Central memory CD8-positive, alpha-beta T cell (primary cell): ENCODE results near the gene NOC4L.

Source experiments
- ATAC-seq: fragments of 150-1000 bp; cut with Tn5 transposase; replicated peaks from 2 replicates; pipeline ENCODE4 v1.10.0; 2022; ENCODE audit warnings: mild to moderate bottlenecking, moderate FRiP score, moderate number of reproducible peaks; ENCODE audit not compliant: poor library complexity, severe bottlenecking; ENCODE audit errors: extremely low read depth
- DNase-seq, 2 donors: peaks; one replicate each; pipeline ENCODE4 v3.0.0; 2021; ENCODE audit warnings: low spot score in 2 of 2
- H3K27ac Mint-ChIP-seq: one replicate; pipeline ENCODE4 v1.8.0; 2022; ENCODE audit warnings: low read depth, mild to moderate bottlenecking, moderate library complexity, mixed read lengths
- H3K27me3 Mint-ChIP-seq: one replicate; pipeline ENCODE4 v1.8.0; 2022; ENCODE audit warnings: mixed read lengths
- H3K36me3 Mint-ChIP-seq: one replicate; pipeline ENCODE4 v1.8.0; 2022; ENCODE audit warnings: mild to moderate bottlenecking, moderate library complexity, mixed read lengths; ENCODE audit not compliant: insufficient read depth
- H3K4me1 Mint-ChIP-seq: one replicate; pipeline ENCODE4 v1.8.0; 2022; ENCODE audit warnings: mixed read lengths
- H3K4me3 Mint-ChIP-seq: one replicate; pipeline ENCODE4 v1.8.0; 2022; ENCODE audit warnings: mild to moderate bottlenecking, moderate library complexity, mixed read lengths
- H3K9me3 Mint-ChIP-seq: one replicate; pipeline ENCODE4 v1.8.0; 2022; ENCODE audit warnings: mixed read lengths

The NOC4L gene

GRCh38 chr12:132182206-132182710 lies 38.0 kb downstream of the NOC4L start:
- H3K4me3 Mint-ChIP-seq: no peak overlapping the region
- no peak for DNase-seq
- peaks cover 6% of the 10 kb centered on the region for H3K9me3 Mint-ChIP-seq

GRCh38 chr12:132182711-132183365 lies 38.6 kb downstream of the NOC4L start:
- ATAC-seq: no peak
- Mint-ChIP-seq H3K4me3 (no peak overlapping the region), H3K27ac (no peak overlapping the region), H3K9me3 (peaks cover 6% of the 10 kb centered on the region), H3K4me1 (peaks cover 25% of the 10 kb centered on the region), H3K36me3 (peaks cover 11% of the 10 kb centered on the region), H3K27me3 (no peaks in the 10 kb centered on the region)
- no peak for DNase-seq

More at GRCh38 chr12:132182206-132182710, 38.0 kb downstream of the NOC4L start:
- peaks cover 25% of the 10 kb centered on the region for H3K4me1 Mint-ChIP-seq
- no peak overlapping the region for H3K27ac Mint-ChIP-seq
- no peak for ATAC-seq
- no peaks in the 10 kb centered on the region for H3K27me3 Mint-ChIP-seq
- H3K36me3 Mint-ChIP-seq: peaks cover 8% of the 10 kb centered on the region

- DNase-seq: no peak
- Mint-ChIP-seq H3K27me3 (no peaks in the 10 kb centered on the region), H3K4me1 (peaks cover 33% of the 10 kb centered on the region), H3K36me3 (peaks cover 14% of the 10 kb centered on the region), H3K9me3 (peaks cover 6% of the 10 kb centered on the region), H3K4me3 (peak overlapping the region; percentile 91), H3K27ac (peak overlapping the region; percentile 82)
- peak; percentile 25 for ATAC-seq
Observed at GRCh38 chr12:132185705-132186104, 41.4 kb downstream of the NOC4L start.

GRCh38 chr12:132186208-132186856 lies 42.1 kb downstream of the NOC4L start:
- no peaks in the 10 kb centered on the region for H3K27me3 Mint-ChIP-seq
- peak overlapping the region; percentile 82 for H3K27ac Mint-ChIP-seq
- H3K36me3 Mint-ChIP-seq: peaks cover 14% of the 10 kb centered on the region
- DNase-seq (no peak), ATAC-seq (no peak)
- H3K4me3 Mint-ChIP-seq: peak overlapping the region; percentile 91
- H3K9me3 Mint-ChIP-seq: peaks cover 6% of the 10 kb centered on the region
- peaks cover 38% of the 10 kb centered on the region for H3K4me1 Mint-ChIP-seq

- peaks cover 14% of the 10 kb centered on the region for H3K36me3 Mint-ChIP-seq
- H3K27me3 Mint-ChIP-seq: no peaks in the 10 kb centered on the region
- peak overlapping the region; percentile 82 for H3K27ac Mint-ChIP-seq
- DNase-seq: no peak
- H3K9me3 Mint-ChIP-seq: peaks cover 6% of the 10 kb centered on the region
- H3K4me3 Mint-ChIP-seq: peak overlapping the region; percentile 91
- ATAC-seq: no peak
- H3K4me1 Mint-ChIP-seq: peaks cover 38% of the 10 kb centered on the region
Observed at GRCh38 chr12:132186857-132187620, 42.8 kb downstream of the NOC4L start.

- DNase-seq (no peak), ATAC-seq (no peak)
- peaks cover 6% of the 10 kb centered on the region for H3K9me3 Mint-ChIP-seq
- H3K4me3 Mint-ChIP-seq: peak overlapping the region; percentile 91
- H3K27ac Mint-ChIP-seq: no peak overlapping the region
- peaks cover 14% of the 10 kb centered on the region for H3K36me3 Mint-ChIP-seq
- no peaks in the 10 kb centered on the region for H3K27me3 Mint-ChIP-seq
- H3K4me1 Mint-ChIP-seq: peaks cover 38% of the 10 kb centered on the region
Observed at GRCh38 chr12:132187646-132188450, 43.6 kb downstream of the NOC4L start.

- Mint-ChIP-seq H3K4me3 (peak overlapping the region; percentile 91), H3K36me3 (peaks cover 13% of the 10 kb centered on the region), H3K27me3 (no peaks in the 10 kb centered on the region), H3K9me3 (peaks cover 8% of the 10 kb centered on the region), H3K4me1 (peaks cover 38% of the 10 kb centered on the region), H3K27ac (no peak overlapping the region)
- no peak for DNase-seq
- ATAC-seq: no peak
Observed at GRCh38 chr12:132188451-132188901, 44.2 kb downstream of the NOC4L start.

- peaks cover 10% of the 10 kb centered on the region for H3K9me3 Mint-ChIP-seq
- DNase-seq (no peak), ATAC-seq (no peak)
- peak overlapping the region; percentile 86 for H3K27ac Mint-ChIP-seq
- H3K4me3 Mint-ChIP-seq: peak overlapping the region; percentile 91
- H3K4me1 Mint-ChIP-seq: peaks cover 38% of the 10 kb centered on the region
- no peaks in the 10 kb centered on the region for H3K27me3 Mint-ChIP-seq
- peaks cover 12% of the 10 kb centered on the region for H3K36me3 Mint-ChIP-seq
Observed at GRCh38 chr12:132188916-132189325, 44.7 kb downstream of the NOC4L start.

- Mint-ChIP-seq H3K36me3 (peaks cover 10% of the 10 kb centered on the region), H3K4me3 (peak overlapping the region; percentile 91), H3K27ac (peak overlapping the region; percentile 86), H3K4me1 (peaks cover 38% of the 10 kb centered on the region), H3K9me3 (peaks cover 11% of the 10 kb centered on the region), H3K27me3 (no peaks in the 10 kb centered on the region)
- ATAC-seq (peak; percentile 92), DNase-seq (peak; percentile 81 to 89)
Observed at GRCh38 chr12:132189378-132190011, 45.2 kb downstream of the NOC4L start.

GRCh38 chr12:132190012-132190755 lies 45.9 kb downstream of the NOC4L start:
- Mint-ChIP-seq H3K4me3 (peak overlapping the region; percentile 91), H3K4me1 (peaks cover 38% of the 10 kb centered on the region), H3K36me3 (peaks cover 10% of the 10 kb centered on the region), H3K9me3 (peaks cover 10% of the 10 kb centered on the region), H3K27ac (peak overlapping the region; percentile 86), H3K27me3 (no peaks in the 10 kb centered on the region)
- no peak for ATAC-seq
- DNase-seq: no peak

GRCh38 chr12:132190834-132191500 lies 46.7 kb downstream of the NOC4L start:
- Mint-ChIP-seq H3K27ac (no peak overlapping the region), H3K4me3 (peak overlapping the region; percentile 91), H3K36me3 (peaks cover 10% of the 10 kb centered on the region), H3K9me3 (peaks cover 10% of the 10 kb centered on the region), H3K27me3 (no peaks in the 10 kb centered on the region), H3K4me1 (peaks cover 32% of the 10 kb centered on the region)
- DNase-seq: no peak
- no peak for ATAC-seq
